K562 (cell line): ENCODE measurements around the gene CCNL1.
A peak's percentile ranks its signal among the peaks of the same experiment; 100 is the strongest.

Experiments
- EGR1 ChIP-seq: fragments of 450-650 bp; conservative IDR thresholded peaks from 2 replicates; pipeline ENCODE4 v1.6.1; 2017; ENCODE audit warnings: mild to moderate bottlenecking
- HNRNPL ChIP-seq: fragments of 200-400 bp; formaldehyde crosslinking; IDR thresholded peaks from 2 replicates; pipeline ENCODE4 v1.6.1; 2017; ENCODE audit warnings: low read depth, mild to moderate bottlenecking, low read length
- KDM1A ChIP-seq, 2 experiments: fragments of 450-650 bp; IDR thresholded peaks; 2 replicates each; pipeline ENCODE4 v1.6.1; 2016; ENCODE audit warnings: mild to moderate bottlenecking in 2 of 2
- TAF15 ChIP-seq: fragments of 200-400 bp; formaldehyde crosslinking; IDR thresholded peaks from 2 replicates; pipeline ENCODE4 v1.6.1; 2017; ENCODE audit warnings: mild to moderate bottlenecking, low read depth, low read length, moderate library complexity
- ZSCAN29 ChIP-seq: fragments of 450-650 bp; IDR thresholded peaks from 2 replicates; pipeline ENCODE4 v1.6.1; 2017
- TF ChIP-seq, protein P1 (sequence below): fragments of 450-650 bp; IDR thresholded peaks from 2 replicates; pipeline ENCODE4 v1.6.1; 2017; ENCODE audit warnings: antibody characterized with exemption, mild to moderate bottlenecking
- TF ChIP-seq, protein P2 (sequence below), 3 experiments: IDR thresholded peaks in 2 of 3; conservative IDR thresholded peaks in 1 of 3; 2 replicates each; pipeline ENCODE4 v1.5.1; 2011 to 2012; ENCODE audit warnings: low read length in 3 of 3, mild to moderate bottlenecking in 3 of 3, control low read depth in 2 of 3, improper control_type of control experiment in 1 of 3, inconsistent platforms in 1 of 3, low read depth in 1 of 3, mixed read lengths in 1 of 3, moderate library complexity in 1 of 3; ENCODE audit not compliant: insufficient read depth in 2 of 3

DNA sequence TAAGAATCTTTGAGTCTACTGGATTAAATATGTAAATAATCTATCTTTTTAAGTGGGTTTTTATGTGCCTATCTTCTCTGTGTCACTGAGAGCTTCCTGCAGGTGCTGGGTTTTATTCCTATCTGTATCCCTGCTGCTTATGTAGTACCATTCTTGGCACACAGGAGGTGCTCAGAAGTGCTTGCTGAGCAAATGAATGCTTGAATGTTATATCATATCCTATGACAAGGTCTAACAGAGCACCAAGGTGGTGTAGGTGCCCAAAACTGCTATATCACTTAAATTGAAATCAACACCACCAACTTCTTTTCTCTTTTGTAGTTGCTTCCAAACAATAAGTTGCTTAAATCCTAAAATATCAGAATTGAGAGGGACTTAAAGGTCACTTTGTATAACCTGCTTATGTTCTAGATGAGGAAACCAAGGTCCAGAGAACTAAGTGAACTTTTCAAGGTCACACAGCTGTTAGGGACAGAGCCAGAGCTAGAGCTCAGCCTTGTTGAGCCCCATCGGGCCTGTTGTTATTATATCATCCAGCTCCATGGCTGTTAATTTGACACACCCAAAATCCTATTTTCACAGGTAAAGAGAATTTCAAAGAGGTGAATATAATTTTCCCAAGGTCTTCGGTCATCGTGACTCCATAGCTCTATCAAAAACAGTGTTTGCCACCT is 46.0 kb downstream of the CCNL1 start:
- TF ChIP-seq ZSCAN29 (no peak), EGR1 (no peak), TAF15 (no peak), HNRNPL (no peak), KDM1A (IDR thresholded peaks at IDR 0.05) (no peak)
- TF ChIP-seq, protein P1, sequence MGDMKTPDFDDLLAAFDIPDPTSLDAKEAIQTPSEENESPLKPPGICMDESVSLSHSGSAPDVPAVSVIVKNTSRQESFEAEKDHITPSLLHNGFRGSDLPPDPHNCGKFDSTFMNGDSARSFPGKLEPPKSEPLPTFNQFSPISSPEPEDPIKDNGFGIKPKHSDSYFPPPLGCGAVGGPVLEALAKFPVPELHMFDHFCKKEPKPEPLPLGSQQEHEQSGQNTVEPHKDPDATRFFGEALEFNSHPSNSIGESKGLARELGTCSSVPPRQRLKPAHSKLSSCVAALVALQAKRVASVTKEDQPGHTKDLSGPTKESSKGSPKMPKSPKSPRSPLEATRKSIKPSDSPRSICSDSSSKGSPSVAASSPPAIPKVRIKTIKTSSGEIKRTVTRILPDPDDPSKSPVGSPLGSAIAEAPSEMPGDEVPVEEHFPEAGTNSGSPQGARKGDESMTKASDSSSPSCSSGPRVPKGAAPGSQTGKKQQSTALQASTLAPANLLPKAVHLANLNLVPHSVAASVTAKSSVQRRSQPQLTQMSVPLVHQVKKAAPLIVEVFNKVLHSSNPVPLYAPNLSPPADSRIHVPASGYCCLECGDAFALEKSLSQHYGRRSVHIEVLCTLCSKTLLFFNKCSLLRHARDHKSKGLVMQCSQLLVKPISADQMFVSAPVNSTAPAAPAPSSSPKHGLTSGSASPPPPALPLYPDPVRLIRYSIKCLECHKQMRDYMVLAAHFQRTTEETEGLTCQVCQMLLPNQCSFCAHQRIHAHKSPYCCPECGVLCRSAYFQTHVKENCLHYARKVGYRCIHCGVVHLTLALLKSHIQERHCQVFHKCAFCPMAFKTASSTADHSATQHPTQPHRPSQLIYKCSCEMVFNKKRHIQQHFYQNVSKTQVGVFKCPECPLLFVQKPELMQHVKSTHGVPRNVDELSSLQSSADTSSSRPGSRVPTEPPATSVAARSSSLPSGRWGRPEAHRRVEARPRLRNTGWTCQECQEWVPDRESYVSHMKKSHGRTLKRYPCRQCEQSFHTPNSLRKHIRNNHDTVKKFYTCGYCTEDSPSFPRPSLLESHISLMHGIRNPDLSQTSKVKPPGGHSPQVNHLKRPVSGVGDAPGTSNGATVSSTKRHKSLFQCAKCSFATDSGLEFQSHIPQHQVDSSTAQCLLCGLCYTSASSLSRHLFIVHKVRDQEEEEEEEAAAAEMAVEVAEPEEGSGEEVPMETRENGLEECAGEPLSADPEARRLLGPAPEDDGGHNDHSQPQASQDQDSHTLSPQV: peak; percentile 43; the same call in 1 of the 2 replicates
- TF ChIP-seq, protein P2, sequence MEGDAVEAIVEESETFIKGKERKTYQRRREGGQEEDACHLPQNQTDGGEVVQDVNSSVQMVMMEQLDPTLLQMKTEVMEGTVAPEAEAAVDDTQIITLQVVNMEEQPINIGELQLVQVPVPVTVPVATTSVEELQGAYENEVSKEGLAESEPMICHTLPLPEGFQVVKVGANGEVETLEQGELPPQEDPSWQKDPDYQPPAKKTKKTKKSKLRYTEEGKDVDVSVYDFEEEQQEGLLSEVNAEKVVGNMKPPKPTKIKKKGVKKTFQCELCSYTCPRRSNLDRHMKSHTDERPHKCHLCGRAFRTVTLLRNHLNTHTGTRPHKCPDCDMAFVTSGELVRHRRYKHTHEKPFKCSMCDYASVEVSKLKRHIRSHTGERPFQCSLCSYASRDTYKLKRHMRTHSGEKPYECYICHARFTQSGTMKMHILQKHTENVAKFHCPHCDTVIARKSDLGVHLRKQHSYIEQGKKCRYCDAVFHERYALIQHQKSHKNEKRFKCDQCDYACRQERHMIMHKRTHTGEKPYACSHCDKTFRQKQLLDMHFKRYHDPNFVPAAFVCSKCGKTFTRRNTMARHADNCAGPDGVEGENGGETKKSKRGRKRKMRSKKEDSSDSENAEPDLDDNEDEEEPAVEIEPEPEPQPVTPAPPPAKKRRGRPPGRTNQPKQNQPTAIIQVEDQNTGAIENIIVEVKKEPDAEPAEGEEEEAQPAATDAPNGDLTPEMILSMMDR (IDR thresholded peaks at IDR 0.05 in 2 of 3, conservative IDR thresholded peaks at IDR 0.05 in 1 of 3; ENCODE audit: insufficient read depth in 2 of 3, low read depth in 1 of 3, low read length in 3 of 3): peak; percentile 47 to 55 (median 50); a peak in 5 of 6 replicates
